Psoas muscle (tissue), 8 donors: ENCODE results near the gene HBEGF. TPM values are rescaled to one million over a fixed set of nuclear protein-coding genes. Genes with fewer than 3 reads are reported as not detected.
"Not testable (repeated sequence)": the region's sequence is repeated elsewhere in the genome, so short reads cannot be mapped to it uniquely, and the experiment has no call there.

Experiments used
- ATAC-seq, 4 donors: fragments of 200-7000 bp; cut with Tn5 transposase; one replicate each; pipeline ENCODE4 v1.9.1; 2020; ENCODE audit warnings: moderate library complexity in 3 of 4, mild to moderate bottlenecking in 2 of 4
- DNase-seq, 2 donors: peaks; one replicate each; pipeline ENCODE4 v3.0.0-alpha.2; 2020
- H3K27ac ChIP-seq: fragments of 200-600 bp; one replicate; pipeline ENCODE4 v1.8.0; 2022
- H3K27me3 ChIP-seq, 3 donors: fragments of 200-600 bp in 1 of 3; one replicate each; pipeline versions ENCODE4 v1.6.1 to v1.8.0; 2013 to 2022; ENCODE audit warnings: low read length in 2 of 3, mild to moderate bottlenecking in 2 of 3, moderate library complexity in 1 of 3; ENCODE audit not compliant: insufficient read depth in 3 of 3
- H3K36me3 ChIP-seq, 2 donors: fragments of 200-600 bp in 1 of 2; one replicate each; pipeline versions ENCODE4 v1.6.1 to v1.8.0; 2013 to 2022; ENCODE audit warnings: low read depth in 1 of 2, mild to moderate bottlenecking in 1 of 2, moderate library complexity in 1 of 2; ENCODE audit not compliant: insufficient read depth in 1 of 2
- H3K4me1 ChIP-seq: fragments of 200-600 bp; one replicate; pipeline ENCODE4 v1.8.0; 2022
- H3K4me3 ChIP-seq: fragments of 200-600 bp; one replicate; pipeline ENCODE4 v1.8.0; 2022; ENCODE audit warnings: mild to moderate bottlenecking
- H3K9me3 ChIP-seq: fragments of 200-600 bp; one replicate; pipeline ENCODE4 v1.8.0; 2022
- WGBS, 3 donors: extraction: QIAGEN DNeasy Blood & Tissue Kit; methylation state at CpG; one replicate each; pipeline versions ENCODE4 v1.1.6 to v1.1.7; 2013; 5-methylcytosine and 5-hydroxymethylcytosine counted together
- intact Hi-C, 2 donors: fragments of 100-400 bp; cut with DNase I; formaldehyde crosslinking; loops; one replicate each; pipeline versions ENCODE4 v1.11.0 to v1.14.2; 2022
- polyA plus RNA-seq, 3 donors: library from polyadenylated mRNA; stranded (reverse); fragments of 200-250 nt; gene quantifications; one replicate each; pipeline ENCODE4 v1.2.3, GENCODE V29; 2013
- total RNA-seq, 4 donors: library from RNA; stranded (reverse); fragmentation: NEBNext Ultra II Directional in 2 of 4; extraction: Animal tissue kit (Norgen Biotek cat#: 25700) in 2 of 4; gene quantifications; one replicate each; pipeline versions ENCODE4 v1.2.1 to v1.2.4, GENCODE V29; 2021 to 2023
- TF ChIP-seq, protein P1 (sequence below): fragments of 200-600 bp; IDR thresholded peaks from one replicate; pipeline ENCODE4 v1.8.0; 2022; ENCODE audit warnings: antibody characterized with exemption
- donor health status: healthy with polysubstance abuse.
- donor health status: DM: no; HTN: no; CAD: no; lungs with moderate emphysema.
- donor health status: Bipolar disorder and iron deficiency.
- donor health status: healthy.
- donor health status: DM: yes; HTN: yes; CAD: no.
- donor health status: DM: no; HTN: no; CAD: no.
- donor health status: DM: no; HTN: no; CAD: no.
- donor health status: DM: yes; HTN: yes; CAD: no.

HBEGF gene
- total and polyA plus RNA-seq, 7 donors, result 14.5 to 60.8 (median 33.5) TPM

DNA sequence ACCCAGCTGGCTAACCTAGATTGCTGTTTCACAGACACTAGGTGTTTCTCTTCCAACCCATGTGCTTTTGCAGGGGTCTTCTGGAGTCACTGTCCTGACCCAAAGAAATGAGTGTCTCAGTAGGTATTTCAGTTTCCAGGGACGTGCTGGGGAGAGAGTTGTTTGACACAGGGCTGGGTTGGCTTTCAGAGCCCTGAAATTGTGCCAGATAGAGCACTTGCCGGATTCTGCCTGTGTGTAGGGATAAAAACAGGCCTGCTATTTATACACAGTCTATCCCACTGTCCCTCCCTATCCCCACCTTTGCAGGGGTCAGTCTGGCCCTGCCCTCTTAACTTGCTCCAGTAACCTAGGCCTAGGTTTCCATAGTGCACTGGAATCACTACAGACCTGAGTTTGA is 957 bp upstream of the HBEGF start:
- Histone ChIP-seq H3K9me3 (no peaks in the 10 kb centered on the region), H3K4me1 (peaks cover 58% of the 10 kb centered on the region)

DNA sequence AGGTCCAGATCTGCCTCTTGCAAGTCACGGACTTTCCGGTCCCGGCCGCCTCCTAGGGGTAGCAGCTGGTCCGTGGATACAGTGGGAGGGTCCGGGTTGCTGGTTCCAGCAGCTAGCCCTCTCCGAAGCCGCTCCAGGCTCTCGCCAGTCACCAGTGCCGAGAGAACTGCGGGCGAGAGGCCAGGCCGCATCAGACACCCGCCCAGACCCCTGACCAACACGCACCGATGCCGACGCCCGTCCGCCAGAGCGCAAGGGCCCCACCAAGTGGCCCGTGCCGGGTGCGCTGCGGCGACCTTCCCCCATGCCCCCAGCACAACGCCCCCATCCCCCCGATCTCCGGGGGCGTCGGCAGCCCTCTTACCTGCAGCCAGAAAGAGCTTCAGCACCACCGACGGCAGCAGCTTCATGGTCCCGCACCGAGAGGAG is 470 bp downstream of the HBEGF start:
- Histone ChIP-seq H3K36me3 (peaks cover 0 to 16% of the 10 kb centered on the region in 2 donors), H3K4me1 (peaks cover 73% of the 10 kb centered on the region), H3K9me3 (no peaks in the 10 kb centered on the region), H3K27me3 (no peaks in the 10 kb centered on the region), H3K27ac (peak overlapping the region; percentile 94), H3K4me3 (peak overlapping the region; percentile 73)
- ATAC-seq (peak; percentile 56 to 75 (median 58)), DNase-seq (peak; percentile 79 to 88)
- 0 to 2% (median 1%) methylated on average over 26 to 35 of the region's 35 CpGs for WGBS, 3 donors
- intact Hi-C loops, result loop anchor here (5.0 kb wide), 3 partner anchors 104 to 174 kb away; partner anchors contain the start of gene CYSTM1 (in 1 of the 2)
- TF ChIP-seq, protein P1, sequence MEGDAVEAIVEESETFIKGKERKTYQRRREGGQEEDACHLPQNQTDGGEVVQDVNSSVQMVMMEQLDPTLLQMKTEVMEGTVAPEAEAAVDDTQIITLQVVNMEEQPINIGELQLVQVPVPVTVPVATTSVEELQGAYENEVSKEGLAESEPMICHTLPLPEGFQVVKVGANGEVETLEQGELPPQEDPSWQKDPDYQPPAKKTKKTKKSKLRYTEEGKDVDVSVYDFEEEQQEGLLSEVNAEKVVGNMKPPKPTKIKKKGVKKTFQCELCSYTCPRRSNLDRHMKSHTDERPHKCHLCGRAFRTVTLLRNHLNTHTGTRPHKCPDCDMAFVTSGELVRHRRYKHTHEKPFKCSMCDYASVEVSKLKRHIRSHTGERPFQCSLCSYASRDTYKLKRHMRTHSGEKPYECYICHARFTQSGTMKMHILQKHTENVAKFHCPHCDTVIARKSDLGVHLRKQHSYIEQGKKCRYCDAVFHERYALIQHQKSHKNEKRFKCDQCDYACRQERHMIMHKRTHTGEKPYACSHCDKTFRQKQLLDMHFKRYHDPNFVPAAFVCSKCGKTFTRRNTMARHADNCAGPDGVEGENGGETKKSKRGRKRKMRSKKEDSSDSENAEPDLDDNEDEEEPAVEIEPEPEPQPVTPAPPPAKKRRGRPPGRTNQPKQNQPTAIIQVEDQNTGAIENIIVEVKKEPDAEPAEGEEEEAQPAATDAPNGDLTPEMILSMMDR, result no peak

More for the DNA sequence above, 957 bp upstream of the HBEGF start:
- Histone ChIP-seq H3K36me3 (peaks cover 0 to 12% of the 10 kb centered on the region in 2 donors), H3K4me3 (peak overlapping the region; percentile 73), H3K27me3 (no peaks in the 10 kb centered on the region), H3K27ac (peak overlapping the region; percentile 94)
- TF ChIP-seq, protein P1, result no peak
- WGBS, 3 donors, result 5 to 9% (median 6%) methylated on average over 2 of the region's 2 CpGs
- intact Hi-C loops, result loop anchor here (5.0 kb wide), 3 partner anchors 105 to 175 kb away; partner anchors contain the start of gene CYSTM1 (in 1 of the 2)
- peak in 3 of 4 donors; percentile 13 to 27 (median 27) for ATAC-seq
- DNase-seq, result no peak

DNA sequence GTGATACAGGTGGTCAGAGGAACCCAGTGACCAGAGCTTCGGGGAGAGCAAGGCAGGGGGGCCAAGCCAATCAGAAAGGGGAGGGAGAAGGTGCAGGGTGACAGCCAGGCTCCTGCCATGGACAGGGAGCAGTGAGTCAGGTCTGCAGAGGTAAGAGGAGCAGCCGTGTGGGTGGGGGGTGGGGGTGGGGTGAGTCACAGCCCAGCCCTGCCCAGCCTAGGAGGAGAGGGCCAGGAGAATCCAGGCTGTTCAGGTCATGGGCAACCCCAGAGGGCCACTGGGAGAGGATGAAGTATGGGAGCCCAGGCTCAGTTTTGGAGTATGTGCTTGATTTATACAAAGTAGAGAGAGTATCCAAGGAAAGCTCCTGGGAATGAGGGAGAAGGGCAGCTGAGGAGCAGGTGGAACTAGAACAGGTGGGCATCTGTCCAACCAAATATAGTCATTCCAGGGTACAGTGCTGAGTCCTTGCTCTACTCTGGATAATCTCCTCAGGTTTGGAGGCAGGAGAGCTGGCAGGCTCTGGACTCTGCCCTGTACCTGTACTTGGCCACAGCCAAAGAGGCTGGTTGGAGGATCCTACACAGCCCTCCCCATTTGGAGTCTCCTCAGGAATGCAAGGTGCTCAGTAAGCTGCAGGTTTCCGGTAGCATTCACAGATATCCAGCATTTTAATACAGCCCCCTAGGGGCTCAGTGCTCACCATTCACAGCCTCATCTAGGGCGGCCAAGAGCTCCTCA is 1.6 kb downstream of the HBEGF start:
- no peaks in the 10 kb centered on the region for H3K9me3 ChIP-seq
- intact Hi-C loops, result loop anchor here (5.0 kb wide), 3 partner anchors 103 to 173 kb away; partner anchors contain the start of gene CYSTM1 (in 1 of the 2)
- ATAC-seq, result peak; percentile 41 to 59 (median 56)
- H3K4me3 ChIP-seq, result peak overlapping the region; percentile 73
- peaks cover 82% of the 10 kb centered on the region for H3K4me1 ChIP-seq
- H3K27me3 ChIP-seq, result no peaks in the 10 kb centered on the region
- peak; percentile 46 to 76 for DNase-seq
- H3K27ac ChIP-seq, result peak overlapping the region; percentile 94
- TF ChIP-seq, protein P1, result no peak
- H3K36me3 ChIP-seq, result peaks cover 0 to 16% of the 10 kb centered on the region in 2 donors
- WGBS, 3 donors, result 44 to 50% (median 47%) methylated on average over 4 of the region's 4 CpGs

- ATAC-seq, intact Hi-C loops, H3K27me3 ChIP-seq, DNase-seq, H3K9me3 ChIP-seq: not testable (repeated sequence)
- Histone ChIP-seq H3K4me1 (peaks cover 86% of the 10 kb centered on the region), H3K36me3 (peaks cover 0 to 16% of the 10 kb centered on the region in 2 donors), H3K4me3 (peak overlapping the region; percentile 73), H3K27ac (peak overlapping the region; percentile 94)
- 93 to 94% (median 94%) methylated on average over 8 of the region's 8 CpGs for WGBS, 3 donors
Measured at GRCh38 chr5:140343849-140344248, 2.6 kb downstream of the HBEGF start.

GRCh38 chr5:140342896-140343295 is 3.5 kb downstream of the HBEGF start:
- WGBS, 3 donors, result 60 to 70% (median 70%) methylated on average over 1 of the region's 1 CpG
- Histone ChIP-seq H3K27ac (peak overlapping the region; percentile 94), H3K27me3 (no peaks in the 10 kb centered on the region), H3K36me3 (peaks cover 0 to 16% of the 10 kb centered on the region in 2 donors), H3K9me3 (no peaks in the 10 kb centered on the region), H3K4me3 (peak overlapping the region; percentile 73), H3K4me1 (peaks cover 86% of the 10 kb centered on the region)
- DNase-seq, result no peak
- TF ChIP-seq, protein P1, result no peak
- intact Hi-C loops, result no loop called here
- no peak for ATAC-seq
